AG04449 (cell line): Measurements from ENCODE around the gene PRKAR1B.

ENCODE experiments used
- CTCF ChIA-PET: fragments of 350-600 bp; formaldehyde crosslinking; extraction: SDS; loops from one replicate; lab custom pipeline; 2021; ENCODE audit warnings: antibody characterized with exemption; lab: Yijun Ruan, JAX
- POLR2A ChIA-PET: fragments of 400-600, 350-600 bp; formaldehyde crosslinking; extraction: SDS; loops from one replicate; lab custom pipeline; 2020; ENCODE audit warnings: antibody characterized with exemption, inconsistent platforms; lab: Yijun Ruan, JAX
- DNase-seq: peaks from one replicate; pipeline ENCODE4 v3.0.0-alpha.2; 2010; ENCODE audit warnings: low read depth, low spot score
- H3K4me3 ChIP-seq: 2 replicates; pipeline ENCODE4 v1.5.1; 2011; ENCODE audit warnings: low read depth, mild to moderate bottlenecking, control low read depth, low read length
- CTCF ChIP-seq: IDR thresholded peaks from one replicate; pipeline ENCODE4 v1.5.1; 2011; ENCODE audit warnings: mild to moderate bottlenecking, moderate library complexity, low read length, control low read depth, inconsistent platforms; ENCODE audit not compliant: insufficient read depth; ENCODE audit errors: missing control alignments

The PRKAR1B gene

DNA sequence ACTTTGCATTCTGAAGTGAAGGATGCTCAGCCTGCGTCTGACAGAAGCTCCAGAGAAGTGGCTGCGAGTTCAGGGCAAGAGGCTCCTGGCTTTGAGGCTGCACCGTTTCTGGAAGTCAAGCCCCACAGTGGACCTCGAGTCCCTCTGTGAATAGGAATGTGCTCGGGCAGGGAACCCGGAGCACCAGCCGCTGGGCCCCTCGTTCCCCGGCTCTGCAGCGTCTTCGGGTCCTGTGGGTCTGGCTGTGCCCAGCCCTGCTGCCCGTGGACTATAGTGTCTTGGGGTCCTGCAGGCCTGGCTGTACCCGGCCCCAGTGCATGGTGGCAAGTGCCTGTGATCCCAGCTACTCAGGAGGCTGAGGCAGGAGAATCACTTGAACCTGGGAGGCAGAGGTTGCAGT, 45.3 kb upstream of the PRKAR1B start:
- DNase-seq = no peak
- TF ChIP-seq CTCF = no peak
- no peak overlapping the region for H3K4me3 ChIP-seq
- POLR2A ChIA-PET = interaction anchor here (0.6 kb wide), 1 partner anchor 10 kb away, joined by 3 read pairs; no protein-coding TSS in a partner anchor
- CTCF ChIA-PET = interaction anchor here (0.6 to 14.0 kb wide), 7 partner anchors 11 to 453 kb away, joined by 3 to 166 read pairs (median 9); no protein-coding TSS in a partner anchor

DNA sequence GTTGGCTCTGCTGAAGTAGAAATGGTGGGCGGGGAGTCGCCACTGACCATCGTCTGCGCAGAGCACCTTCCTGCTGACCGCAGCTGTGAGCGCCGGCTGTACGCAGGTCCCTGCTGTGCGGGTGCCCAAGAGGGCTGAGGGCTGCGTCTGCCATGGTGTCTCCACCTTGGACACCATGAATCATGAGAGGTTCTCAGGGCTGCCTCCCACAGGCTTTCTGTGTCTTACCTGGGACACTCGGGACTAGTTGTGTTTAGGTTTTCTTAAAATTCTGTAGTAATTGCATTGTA, 44.9 kb upstream of the PRKAR1B start:
- no peak for DNase-seq
- ChIA-PET POLR2A (interaction anchor here (0.6 kb wide), 1 partner anchor 10 kb away, joined by 3 read pairs; no protein-coding TSS in a partner anchor), CTCF (interaction anchor here (1.1 to 14.0 kb wide), 6 partner anchors 11 to 452 kb away, joined by 3 to 166 read pairs (median 10); no protein-coding TSS in a partner anchor)
- H3K4me3 ChIP-seq = no peak overlapping the region
- TF ChIP-seq CTCF = no peak

- TF ChIP-seq CTCF = no peak
- ChIA-PET CTCF (interaction anchor here (0.9 to 14.0 kb wide), 9 partner anchors 12 to 452 kb away, joined by 3 to 166 read pairs (median 4); no protein-coding TSS in a partner anchor), POLR2A (interaction anchor here (0.6 kb wide), 2 partner anchors 9 to 170 kb away, joined by 3 read pairs; no protein-coding TSS in a partner anchor)
- no peak overlapping the region for H3K4me3 ChIP-seq
- no peak for DNase-seq
Measured at GRCh38 chr7:771234-772004, 44.3 kb upstream of the PRKAR1B start.

DNA sequence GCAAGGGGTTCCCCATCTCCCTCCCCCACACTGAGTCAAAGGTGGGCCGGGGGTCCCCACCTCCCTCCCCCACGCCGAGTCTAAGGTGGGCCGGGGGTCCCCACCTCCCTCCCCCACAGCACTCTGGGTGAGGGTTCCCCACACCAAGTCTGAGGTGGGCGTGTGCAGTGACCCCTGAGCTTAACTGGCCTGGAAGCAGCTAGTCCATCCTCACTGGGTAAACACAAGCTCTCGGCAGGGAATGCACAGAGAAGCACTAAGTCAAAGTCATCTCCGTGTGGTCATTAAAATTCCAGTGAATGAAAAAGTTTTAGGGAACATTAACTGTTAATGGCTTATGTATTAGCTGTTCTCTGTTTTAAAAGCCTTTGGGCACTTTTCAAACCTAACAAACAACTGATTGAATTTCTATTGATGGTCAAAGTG, 43.7 kb upstream of the PRKAR1B start:
- POLR2A ChIA-PET = interaction anchor here (0.6 kb wide), 1 partner anchor 169 kb away, joined by 3 read pairs; no protein-coding TSS in a partner anchor
- CTCF ChIA-PET = interaction anchor here (0.9 to 14.0 kb wide), 7 partner anchors 12 to 451 kb away, joined by 3 to 166 read pairs (median 4); no protein-coding TSS in a partner anchor
- no peak for DNase-seq
- H3K4me3 ChIP-seq = no peak overlapping the region
- TF ChIP-seq CTCF = no peak

- CTCF ChIA-PET = interaction anchor here (0.9 to 14.0 kb wide), 6 partner anchors 16 to 451 kb away, joined by 3 to 166 read pairs (median 6); no protein-coding TSS in a partner anchor
- POLR2A ChIA-PET = no interaction called here
- no peak for DNase-seq
- no peak for TF ChIP-seq CTCF
- no peak overlapping the region for H3K4me3 ChIP-seq
Measured at GRCh38 chr7:770336-770735, 43.3 kb upstream of the PRKAR1B start.
